GM21423 (cell line): ENCODE data around the gene CNTNAP2.
"Not testable (repeated sequence)": the region's sequence is repeated elsewhere in the genome, so short reads cannot be mapped to it uniquely, and the experiment has no call there.

Experiments used
- ATAC-seq: cut with Tn5 transposase; IDR thresholded peaks from one replicate; pipeline ENCODE4 v1.9.1; 2021; ENCODE audit warnings: mild to moderate bottlenecking, moderate library complexity; ENCODE audit not compliant: unreplicated experiment

Gene CNTNAP2

GRCh38 chr7:147070886-147071285, 954.3 kb downstream of the CNTNAP2 start:
- ATAC-seq = no peak

- ATAC-seq = no peak
Observed at GRCh38 chr7:147071536-147071935, 954.9 kb downstream of the CNTNAP2 start.

GRCh38 chr7:147078312-147078711, 961.7 kb downstream of the CNTNAP2 start:
- ATAC-seq = no peak

DNA sequence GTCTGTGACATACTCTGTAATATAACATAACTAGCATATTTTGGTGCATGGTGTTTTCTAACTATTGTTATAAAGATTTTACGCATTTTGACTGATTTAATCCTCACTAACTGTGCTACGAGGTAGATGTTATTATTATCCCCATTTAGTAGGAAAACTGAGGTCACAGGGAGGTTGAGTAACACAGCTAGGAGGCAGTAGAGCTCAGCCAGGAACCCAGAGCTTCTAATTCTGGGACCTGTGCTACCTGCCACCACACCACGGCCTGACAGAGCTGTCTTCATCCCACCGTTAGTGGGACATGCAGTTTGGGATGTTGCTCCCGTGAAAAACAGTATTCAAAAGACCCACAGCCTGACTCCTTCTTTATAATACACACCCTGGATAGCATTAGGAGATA, 962.5 kb downstream of the CNTNAP2 start:
- no peak for ATAC-seq

DNA sequence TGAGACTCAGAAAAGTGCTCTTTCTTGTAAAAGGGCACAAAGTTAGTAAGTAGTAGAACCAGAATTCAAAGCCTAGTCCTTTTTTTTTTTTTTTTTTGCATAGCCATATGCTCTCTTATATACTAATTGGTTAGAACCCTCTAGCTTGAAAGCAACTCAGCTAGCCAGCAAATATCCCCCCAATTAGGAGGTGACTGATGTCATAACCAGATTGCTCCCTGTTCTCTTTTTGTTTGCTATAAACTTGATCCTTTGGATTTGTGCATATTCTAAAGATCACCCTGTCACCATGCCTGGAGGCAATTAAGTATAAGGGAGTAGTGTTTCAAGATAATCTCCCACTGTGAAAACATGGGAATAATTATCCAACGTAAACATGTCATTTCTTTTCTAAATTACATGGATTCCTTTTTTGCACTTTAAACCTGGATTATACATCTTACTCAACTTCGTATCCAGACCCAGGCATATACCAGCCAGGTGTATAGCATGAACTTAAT, 963.4 kb downstream of the CNTNAP2 start:
- ATAC-seq = no peak

DNA sequence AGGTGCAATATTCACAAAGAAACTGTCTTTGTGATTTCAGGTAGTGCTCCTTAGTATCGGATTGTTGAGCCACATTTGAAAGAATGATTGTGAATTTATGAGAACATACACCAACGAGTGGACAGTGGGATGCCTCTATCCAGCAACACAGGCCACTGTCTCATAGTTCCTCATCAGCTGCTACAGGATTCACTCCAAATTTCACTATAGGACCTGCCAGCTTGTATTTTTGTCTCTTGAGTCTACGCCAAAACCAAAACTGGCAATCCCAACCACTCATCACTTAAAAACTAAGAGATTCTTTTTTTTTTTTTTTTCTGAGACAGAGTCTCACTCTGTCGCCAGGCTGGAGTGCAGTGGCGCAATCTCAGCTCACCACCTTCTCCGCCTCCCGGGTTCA, 964.5 kb downstream of the CNTNAP2 start:
- ATAC-seq = no peak

GRCh38 chr7:147089051-147089461, 972.5 kb downstream of the CNTNAP2 start:
- no peak for ATAC-seq

DNA sequence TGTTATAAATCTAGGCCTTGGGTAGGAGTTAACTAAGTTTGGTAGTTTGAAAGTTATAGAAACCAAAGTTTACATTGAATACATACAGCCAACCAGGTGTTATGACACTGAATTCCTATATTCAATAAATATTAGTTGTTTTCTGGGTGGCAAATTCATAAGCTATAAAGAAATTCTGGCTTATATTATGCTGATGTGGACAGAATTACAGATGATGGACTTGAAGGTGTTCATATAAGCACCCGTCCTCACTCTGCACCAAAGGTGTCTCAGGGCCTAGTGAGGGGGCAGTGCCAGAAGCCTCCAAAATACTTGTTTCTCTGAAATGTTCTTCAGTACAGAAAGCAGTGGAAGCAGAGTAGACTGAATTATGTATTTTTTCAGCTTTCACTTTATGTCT, 973.0 kb downstream of the CNTNAP2 start:
- no peak for ATAC-seq

DNA sequence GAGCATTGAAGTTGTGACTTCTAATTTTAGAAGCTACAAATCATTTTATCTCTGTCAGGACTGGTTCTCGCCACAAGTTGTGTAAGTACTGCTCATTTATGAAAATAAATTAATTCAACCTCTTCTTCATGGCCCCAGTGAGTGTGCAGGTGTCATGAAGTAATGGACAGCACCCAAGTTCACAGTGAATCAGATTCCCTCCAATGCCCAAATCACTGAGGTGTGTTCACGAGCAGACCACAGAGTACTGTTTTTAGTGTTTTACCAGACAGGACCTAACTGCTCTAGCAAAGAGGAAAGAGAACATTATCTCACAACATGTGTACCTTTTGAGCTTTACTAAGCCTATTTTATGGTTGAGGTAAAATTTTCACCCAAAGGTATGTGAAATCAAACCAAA, 980.0 kb downstream of the CNTNAP2 start:
- ATAC-seq = no peak

DNA sequence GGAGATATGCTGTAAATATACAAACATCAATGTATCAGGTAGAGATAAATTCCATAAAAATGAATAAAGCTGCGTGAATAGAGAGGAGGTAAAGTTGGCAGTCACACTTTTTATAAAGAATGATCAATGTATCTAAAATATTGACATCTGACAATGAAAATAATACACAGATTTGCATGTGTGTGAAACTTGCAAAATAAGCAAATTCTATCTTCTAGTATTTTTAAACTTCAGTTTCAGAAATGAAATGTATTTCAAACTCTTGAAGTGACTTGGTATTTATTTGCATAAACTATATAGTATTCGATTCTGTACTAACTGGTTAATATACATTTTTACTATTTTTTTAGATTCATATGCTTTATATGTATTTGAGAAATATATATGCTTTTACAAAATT, 986.6 kb downstream of the CNTNAP2 start:
- ATAC-seq = no peak

GRCh38 chr7:147106746-147107145, 990.1 kb downstream of the CNTNAP2 start:
- no peak for ATAC-seq

GRCh38 chr7:147114525-147114924, 997.9 kb downstream of the CNTNAP2 start:
- not testable (repeated sequence) for ATAC-seq

GRCh38 chr7:147136352-147136751, 1019.8 kb downstream of the CNTNAP2 start:
- no peak for ATAC-seq

GRCh38 chr7:147145194-147145593, 1028.6 kb downstream of the CNTNAP2 start:
- ATAC-seq = no peak

GRCh38 chr7:147146169-147146568, 1029.6 kb downstream of the CNTNAP2 start:
- ATAC-seq = no peak

DNA sequence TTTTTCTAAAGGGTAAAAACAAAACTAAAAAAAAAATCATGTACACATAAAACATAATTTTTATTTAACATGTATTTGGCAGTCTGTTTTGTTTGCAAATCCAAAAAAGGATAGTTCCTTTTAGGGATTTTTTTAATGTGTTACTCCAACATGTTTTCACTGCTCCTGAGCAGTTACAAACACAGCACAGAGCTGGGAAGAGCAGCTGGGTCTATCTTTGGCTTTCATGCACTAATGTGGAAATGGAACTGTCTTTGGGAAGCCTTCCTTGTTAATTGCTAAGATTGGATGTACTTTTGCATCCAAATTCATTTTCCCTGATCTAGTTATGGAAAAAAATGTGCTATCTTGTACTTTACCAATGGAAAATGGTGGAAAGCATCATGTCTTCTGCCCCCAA, 1035.1 kb downstream of the CNTNAP2 start:
- no peak for ATAC-seq

- no peak for ATAC-seq
Observed at GRCh38 chr7:147153571-147153970, 1037.0 kb downstream of the CNTNAP2 start.

GRCh38 chr7:147161405-147161804, 1044.8 kb downstream of the CNTNAP2 start:
- no peak for ATAC-seq

DNA sequence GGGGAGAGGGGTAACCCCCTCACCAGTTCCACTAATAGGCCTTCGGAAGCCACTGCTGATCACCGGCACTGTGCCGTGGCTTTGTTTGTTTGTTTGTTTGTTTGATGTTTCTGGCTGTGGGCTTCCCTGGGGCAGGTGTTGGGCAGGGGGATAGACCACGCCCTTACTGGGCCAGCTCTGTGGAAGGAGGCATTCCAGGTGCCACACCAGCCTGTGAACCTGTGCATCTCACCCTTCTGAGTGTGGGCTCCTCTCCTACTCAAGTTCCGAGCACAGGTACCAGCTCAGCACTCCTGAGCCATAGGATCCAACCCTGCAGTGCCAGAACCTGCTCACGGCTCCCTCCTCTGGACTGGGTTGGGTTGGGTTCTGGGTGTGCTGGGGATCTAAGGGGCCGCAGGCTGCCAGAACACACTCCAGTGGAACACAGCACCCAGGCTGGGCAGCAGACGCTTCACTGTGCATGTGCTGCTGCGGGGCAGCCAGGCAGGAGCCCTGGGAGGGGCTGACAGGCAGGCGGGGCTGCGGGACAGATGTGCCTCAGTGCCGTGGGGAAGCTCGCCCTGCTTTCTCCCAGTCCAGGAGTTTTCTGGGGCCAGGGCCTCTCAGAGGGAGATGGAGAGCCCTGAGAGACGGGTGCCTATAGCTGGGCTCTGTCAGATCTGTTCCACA, 1053.9 kb downstream of the CNTNAP2 start:
- no peak for ATAC-seq

GRCh38 chr7:147171013-147171391, 1054.4 kb downstream of the CNTNAP2 start:
- no peak for ATAC-seq

GRCh38 chr7:147173883-147174282, 1057.3 kb downstream of the CNTNAP2 start:
- ATAC-seq = no peak

DNA sequence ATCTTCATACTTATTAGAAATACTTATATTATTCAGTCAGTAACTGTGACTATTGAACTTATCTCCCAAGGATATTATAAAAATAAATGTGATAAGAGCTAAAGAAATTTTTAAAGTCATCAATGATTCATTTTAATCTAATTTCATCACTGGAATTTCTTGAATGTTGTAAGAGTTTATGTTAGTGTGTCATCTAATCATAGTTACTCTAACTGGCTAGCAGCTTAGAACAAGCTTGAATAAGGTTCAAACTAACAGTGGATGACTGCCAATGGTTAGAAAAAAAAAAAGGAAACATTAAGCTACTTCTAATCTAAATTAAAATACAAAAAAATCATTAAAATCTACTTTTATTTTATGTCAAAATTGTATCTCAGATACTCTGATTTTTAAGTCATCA, 1066.3 kb downstream of the CNTNAP2 start:
- ATAC-seq = no peak

- no peak for ATAC-seq
Observed at GRCh38 chr7:147183276-147183675, 1066.7 kb downstream of the CNTNAP2 start.
